ENCODE results near the gene COA3. TPM values are rescaled to one million over a fixed set of nuclear protein-coding genes. Genes with fewer than 3 reads are reported as not detected.
A peak's percentile ranks its signal among the peaks of the same experiment; 100 is the strongest.

COA3 gene
- total and polyA plus RNA-seq, 8 donors: 48.1 to 130 (median 68.7) TPM

DNA sequence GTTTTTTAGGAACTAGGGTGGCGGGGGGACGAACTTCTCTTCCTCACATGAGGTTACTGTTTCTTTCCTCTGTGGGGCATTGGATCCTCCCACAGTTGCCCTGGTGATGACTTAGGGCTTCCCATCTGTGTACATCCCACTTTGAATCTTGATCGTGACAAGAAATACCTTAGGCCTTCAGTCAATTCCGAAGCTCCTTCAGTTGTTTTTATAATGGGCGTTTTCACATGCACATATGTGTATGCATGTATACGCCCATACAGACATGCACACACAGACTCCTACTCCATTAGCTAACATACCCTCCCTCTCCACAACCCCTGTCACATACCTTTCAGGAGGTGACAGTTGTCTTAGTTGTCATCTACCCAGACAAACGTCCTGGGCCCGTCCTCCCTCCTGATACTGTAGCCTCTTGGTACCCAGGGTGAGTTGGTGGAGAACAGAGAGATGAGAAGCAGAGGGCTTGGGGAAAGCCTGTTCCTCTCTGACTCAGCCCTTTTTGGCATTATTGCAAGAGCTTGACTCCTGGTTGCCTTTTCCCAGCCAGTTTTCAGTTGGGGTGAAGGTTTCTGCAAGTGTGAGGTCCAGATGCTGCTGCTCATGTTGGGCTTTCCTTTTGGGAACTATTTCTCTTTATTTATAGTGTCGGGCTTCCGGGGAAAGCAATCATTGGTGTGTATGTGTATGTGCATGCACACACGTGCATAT lies 43.6 kb upstream of the COA3 start:
- H3K36me3 ChIP-seq: peaks cover 12 to 61% (median 39%) of the 10 kb centered on the region in 3 donors
- FAIRE-seq: no peak
- no peaks in the 10 kb centered on the region for H3K4me1 ChIP-seq
- ATAC-seq: no peak
- WGBS, 2 donors: 69 to 74% methylated on average over 11 of the region's 11 CpGs
- no peaks in the 10 kb centered on the region for H3K27me3 ChIP-seq
- no peak overlapping the region for H3K27ac ChIP-seq
- TF ChIP-seq CTCF (IDR thresholded peaks at IDR 0.05): no peak
- intact Hi-C loops (cut with DNase I): no loop called here
- H3K9me3 ChIP-seq: no peaks in the 10 kb centered on the region
- H3K4me3 ChIP-seq: no peak overlapping the region
- no peak for DNase-seq

DNA sequence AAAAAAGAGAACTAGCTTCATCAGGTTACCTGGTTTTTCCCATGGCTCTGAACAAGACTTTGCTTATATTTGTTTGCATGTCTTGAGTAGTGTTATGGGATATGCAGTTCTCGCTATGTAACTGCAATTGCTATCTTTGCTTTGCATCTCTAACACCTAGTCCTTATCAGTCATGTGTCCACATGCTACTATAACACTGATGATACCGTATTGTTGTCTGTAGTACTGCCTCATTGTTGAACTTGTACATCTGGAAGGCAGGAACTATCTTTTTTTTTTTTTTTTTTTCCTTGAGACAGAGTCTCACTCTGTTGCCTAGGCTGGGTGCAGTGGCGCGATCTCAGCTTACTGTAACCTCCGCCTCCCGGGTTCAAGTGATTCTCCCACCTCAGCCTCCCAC lies 37.2 kb upstream of the COA3 start:
- no peak overlapping the region for H3K27ac ChIP-seq
- DNase-seq: no peak
- peaks cover 7 to 48% (median 23%) of the 10 kb centered on the region in 3 donors for H3K36me3 ChIP-seq
- H3K4me3 ChIP-seq: no peak overlapping the region
- ATAC-seq: no peak
- peaks cover 5 to 16% (median 11%) of the 10 kb centered on the region in 3 donors for H3K4me1 ChIP-seq
- no peaks in the 10 kb centered on the region for H3K9me3 ChIP-seq
- WGBS, 2 donors: 91 to 98% methylated on average over 6 of the region's 6 CpGs
- no peak for FAIRE-seq
- H3K27me3 ChIP-seq: no peaks in the 10 kb centered on the region
- intact Hi-C loops (cut with DNase I): no loop called here
- no peak for TF ChIP-seq CTCF (IDR thresholded peaks at IDR 0.05)

DNA sequence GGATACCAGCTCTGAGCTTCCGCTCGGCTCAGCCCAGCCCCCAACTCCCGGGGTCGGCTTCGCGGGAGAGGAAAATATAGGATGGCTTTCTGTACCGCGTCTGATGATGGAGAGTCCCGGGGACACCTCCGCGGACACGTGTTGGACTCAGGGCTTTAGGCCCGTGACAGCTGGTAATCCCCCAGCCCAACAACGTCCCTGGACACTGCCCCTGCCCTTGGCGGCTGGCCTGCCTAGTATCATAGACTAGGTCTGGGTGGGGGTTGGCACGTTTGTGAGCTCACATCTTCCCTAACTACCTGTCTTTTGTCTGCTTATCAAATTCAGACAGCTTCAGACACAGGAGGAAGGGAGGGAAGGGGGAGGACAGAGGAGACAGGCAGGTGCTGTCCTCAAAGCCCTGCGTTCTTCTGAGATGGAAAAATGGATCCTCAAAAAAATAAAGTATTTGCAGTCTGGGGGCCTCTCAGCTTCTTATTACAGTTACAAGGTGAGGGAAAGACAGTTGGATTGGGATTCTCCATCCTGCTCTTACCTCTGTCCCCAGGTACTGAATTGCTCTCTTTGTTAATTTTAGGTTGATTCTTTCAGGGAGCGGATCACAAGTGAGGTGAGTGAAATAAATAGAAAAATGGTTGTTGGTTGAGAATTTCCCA lies 35.4 kb upstream of the COA3 start:
- Histone ChIP-seq H3K27me3 (no peaks in the 10 kb centered on the region), H3K27ac (peak overlapping the region; percentile 72 to 88 (median 85)), H3K4me3 (peak overlapping the region; percentile 69 to 98 (median 93)), H3K4me1 (peaks cover 5 to 16% (median 11%) of the 10 kb centered on the region in 3 donors), H3K9me3 (no peaks in the 10 kb centered on the region), H3K36me3 (peaks cover 4 to 30% (median 13%) of the 10 kb centered on the region in 3 donors)
- DNase-seq: peak in 2 of 6 donors; percentile 40 to 59
- no peak for FAIRE-seq
- 4 to 5% methylated on average over 18 of the region's 18 CpGs for WGBS, 2 donors
- intact Hi-C loops (cut with DNase I): no loop called here
- TF ChIP-seq CTCF (IDR thresholded peaks at IDR 0.05): no peak
- ATAC-seq: peak in 3 of 4 donors; percentile 2 to 7 (median 4)

DNA sequence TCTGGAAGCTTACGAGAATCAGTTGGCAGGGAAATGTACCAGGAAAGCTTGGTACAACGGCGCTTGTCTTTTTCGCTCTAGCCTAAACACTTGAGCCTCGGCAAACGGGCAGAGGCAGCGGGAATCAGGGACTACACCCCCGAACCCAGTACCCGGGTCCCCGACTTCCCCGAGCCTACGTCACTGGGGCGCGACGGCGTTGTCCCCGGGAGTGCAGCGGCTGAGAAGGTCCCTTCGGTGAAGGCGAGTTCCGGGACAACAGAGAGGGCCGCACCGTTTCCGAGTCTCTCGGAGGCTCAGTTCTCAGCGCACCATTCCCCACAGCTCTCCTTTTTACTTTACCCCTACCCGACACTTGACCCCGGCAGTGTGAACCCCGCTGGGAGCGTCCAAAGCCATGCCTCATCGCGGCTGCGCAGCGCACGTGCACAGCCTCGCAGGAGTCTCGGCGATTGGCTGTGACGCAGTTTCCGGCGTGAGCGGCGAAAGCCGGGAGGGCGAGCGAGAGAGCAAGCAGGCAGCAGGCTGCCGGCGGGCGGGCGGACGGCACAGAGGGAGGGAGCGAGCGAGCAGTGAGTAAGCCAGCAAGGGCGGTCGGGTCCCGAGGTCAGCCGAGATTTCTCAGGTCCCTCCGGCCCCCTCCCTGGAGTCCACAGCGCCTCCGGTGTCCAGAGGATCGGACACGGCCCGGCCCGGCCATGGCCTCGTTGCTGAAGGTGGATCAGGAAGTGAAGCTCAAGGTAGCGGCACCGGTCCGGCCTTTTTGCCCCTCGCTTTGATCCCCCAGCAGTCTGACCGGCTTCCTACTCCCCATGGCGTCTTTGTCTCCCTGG lies 34.6 kb upstream of the COA3 start, which contains the start of gene PSME3:
Gene PSME3, plus strand, starts transcription at position 464 of the 833 bp plus-strand sequence. Its CDS starts 235 bp downstream, at position 699.
- ATAC-seq (peak; percentile 92 to 98 (median 96)), FAIRE-seq (no peak), DNase-seq (peak; percentile 85 to 96 (median 90))
- Histone ChIP-seq H3K4me1 (peaks cover 5 to 16% (median 11%) of the 10 kb centered on the region in 3 donors), H3K27me3 (no peaks in the 10 kb centered on the region), H3K9me3 (no peaks in the 10 kb centered on the region), H3K4me3 (peak within 1 kb of the TSS; percentile 69 to 98 (median 93)), H3K27ac (peak within 1 kb of the TSS; percentile 72 to 88 (median 85)), H3K36me3 (peaks cover 0 to 22% (median 8%) of the 10 kb centered on the region in 3 donors)
- intact Hi-C loops (cut with DNase I): no loop called here
- 0 to 1% methylated on average over 68 to 71 of the region's 71 CpGs for WGBS, 2 donors
- TF ChIP-seq CTCF (IDR thresholded peaks at IDR 0.05): no peak

All from pancreas (tissue), 10 donors.